ENCODE results near the gene ATP10B. TPM values are rescaled to one million over a fixed set of nuclear protein-coding genes. Genes with fewer than 3 reads are reported as not detected.
A peak's percentile ranks its signal among the peaks of the same experiment; 100 is the strongest.

The ATP10B gene
- total and polyA plus RNA-seq, 12 donors = 0.03 to 0.35 (median 0.13) TPM; not detected in 4

- Histone ChIP-seq H3K9me3 (replicated peaks in 1 of 3) (no peaks in the 10 kb centered on the region), H3K27me3 (no peaks in the 10 kb centered on the region), H3K27ac (no peak overlapping the region), H3K36me3 (replicated peaks in 1 of 2) (no peaks in the 10 kb centered on the region), H3K4me3 (no peak overlapping the region), H3K4me1 (replicated peaks in 1 of 2) (no peaks in the 10 kb centered on the region)
- intact Hi-C loops (cut with DNase I) = no loop called here
- WGBS, 4 donors = 72 to 92% (median 79%) methylated on average over 1 of the region's 1 CpG
- DNase-seq = no peak
- TF ChIP-seq, protein P1, sequence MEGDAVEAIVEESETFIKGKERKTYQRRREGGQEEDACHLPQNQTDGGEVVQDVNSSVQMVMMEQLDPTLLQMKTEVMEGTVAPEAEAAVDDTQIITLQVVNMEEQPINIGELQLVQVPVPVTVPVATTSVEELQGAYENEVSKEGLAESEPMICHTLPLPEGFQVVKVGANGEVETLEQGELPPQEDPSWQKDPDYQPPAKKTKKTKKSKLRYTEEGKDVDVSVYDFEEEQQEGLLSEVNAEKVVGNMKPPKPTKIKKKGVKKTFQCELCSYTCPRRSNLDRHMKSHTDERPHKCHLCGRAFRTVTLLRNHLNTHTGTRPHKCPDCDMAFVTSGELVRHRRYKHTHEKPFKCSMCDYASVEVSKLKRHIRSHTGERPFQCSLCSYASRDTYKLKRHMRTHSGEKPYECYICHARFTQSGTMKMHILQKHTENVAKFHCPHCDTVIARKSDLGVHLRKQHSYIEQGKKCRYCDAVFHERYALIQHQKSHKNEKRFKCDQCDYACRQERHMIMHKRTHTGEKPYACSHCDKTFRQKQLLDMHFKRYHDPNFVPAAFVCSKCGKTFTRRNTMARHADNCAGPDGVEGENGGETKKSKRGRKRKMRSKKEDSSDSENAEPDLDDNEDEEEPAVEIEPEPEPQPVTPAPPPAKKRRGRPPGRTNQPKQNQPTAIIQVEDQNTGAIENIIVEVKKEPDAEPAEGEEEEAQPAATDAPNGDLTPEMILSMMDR (IDR thresholded peaks at IDR 0.05) = no peak
- no peak for TF ChIP-seq POLR2A (IDR thresholded peaks at IDR 0.05)
Measured at GRCh38 chr5:160657068-160657507, 194.9 kb downstream of the ATP10B start.

DNA sequence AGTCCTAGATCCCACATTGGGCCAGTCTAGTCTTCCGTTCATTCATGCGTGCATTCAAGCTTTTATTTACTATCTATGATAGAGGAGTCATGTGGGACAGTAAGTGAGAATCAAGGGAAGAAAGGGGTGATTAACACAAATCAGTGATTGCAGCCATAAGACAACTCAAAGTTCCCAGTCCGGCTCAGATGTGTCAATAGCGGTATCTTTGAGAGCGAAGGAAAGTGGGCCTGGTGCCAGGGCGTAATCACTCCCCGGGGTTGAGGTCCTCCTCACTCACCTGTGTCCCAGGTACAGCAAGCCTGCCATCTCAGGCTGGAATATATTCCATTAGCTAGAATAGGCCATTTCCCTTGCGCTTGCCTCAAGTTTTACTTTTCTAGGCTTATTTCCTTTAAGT, 196.3 kb downstream of the ATP10B start:
- Histone ChIP-seq H3K27me3 (no peaks in the 10 kb centered on the region), H3K27ac (no peak overlapping the region), H3K4me3 (no peak overlapping the region), H3K36me3 (replicated peaks in 1 of 2) (no peaks in the 10 kb centered on the region), H3K9me3 (replicated peaks in 1 of 3) (no peaks in the 10 kb centered on the region), H3K4me1 (replicated peaks in 1 of 2) (no peaks in the 10 kb centered on the region)
- 84 to 91% (median 88%) methylated on average over 8 of the region's 8 CpGs for WGBS, 4 donors
- intact Hi-C loops (cut with DNase I) = no loop called here
- TF ChIP-seq POLR2A (IDR thresholded peaks at IDR 0.05) = no peak
- TF ChIP-seq, protein P1 (IDR thresholded peaks at IDR 0.05) = no peak
- no peak for DNase-seq

DNA sequence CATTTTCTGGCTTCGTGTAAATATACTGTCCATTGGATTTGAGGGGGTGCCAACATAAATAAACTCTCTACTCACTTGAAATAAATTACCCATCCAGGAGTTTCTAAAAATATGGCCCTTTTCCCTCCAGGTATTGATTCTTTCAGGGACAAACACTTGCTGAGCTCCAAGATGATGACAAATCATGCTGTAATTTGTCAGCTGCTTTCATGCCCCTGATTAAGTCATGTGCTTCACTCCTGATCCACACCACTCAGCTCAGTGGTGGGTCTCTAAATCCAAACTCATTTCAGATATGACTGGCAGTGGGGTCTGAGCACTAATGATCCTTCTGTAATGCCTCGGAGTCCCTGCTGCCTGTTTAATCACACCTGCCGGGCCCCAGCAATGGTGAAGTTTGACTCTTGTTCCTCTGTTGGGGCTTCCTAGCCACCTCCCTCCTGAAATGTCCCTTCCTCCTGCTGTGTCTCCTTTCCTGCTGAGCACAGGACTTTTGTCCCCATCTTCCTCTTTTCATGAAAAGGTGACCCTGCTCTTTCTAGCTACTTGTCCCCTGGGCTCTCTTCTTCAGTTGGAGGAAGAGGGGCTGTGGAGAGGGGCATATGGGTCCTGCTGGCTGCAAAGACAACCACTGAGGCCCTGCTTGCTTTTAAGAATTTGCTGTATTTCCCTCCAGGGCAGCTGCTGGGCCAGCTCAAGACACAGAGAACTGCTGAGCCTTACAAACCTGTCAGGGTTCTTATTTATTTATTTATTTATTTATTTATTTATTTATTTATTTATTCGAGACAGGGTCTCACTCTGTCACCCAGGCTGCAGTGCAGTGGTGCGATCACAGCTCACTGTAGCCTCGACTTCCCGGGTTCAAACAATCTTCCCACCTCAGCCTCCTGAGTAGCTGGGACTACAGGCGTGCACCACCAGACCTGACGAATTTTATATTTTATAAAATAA, 200.0 kb downstream of the ATP10B start:
- Histone ChIP-seq H3K4me3 (no peak overlapping the region), H3K4me1 (replicated peaks in 1 of 2) (no peaks in the 10 kb centered on the region), H3K9me3 (replicated peaks in 1 of 3) (no peaks in the 10 kb centered on the region), H3K27me3 (no peaks in the 10 kb centered on the region), H3K36me3 (replicated peaks in 1 of 2) (no peaks in the 10 kb centered on the region), H3K27ac (no peak overlapping the region)
- DNase-seq = no peak
- TF ChIP-seq POLR2A (IDR thresholded peaks at IDR 0.05) = no peak
- TF ChIP-seq, protein P1 (IDR thresholded peaks at IDR 0.05) = no peak
- intact Hi-C loops (cut with DNase I) = no loop called here
- WGBS, 4 donors = 83 to 87% (median 86%) methylated on average over 9 of the region's 9 CpGs

GRCh38 chr5:160649304-160649703, 202.7 kb downstream of the ATP10B start:
- Histone ChIP-seq H3K4me1 (replicated peaks in 1 of 2) (no peaks in the 10 kb centered on the region), H3K27me3 (no peaks in the 10 kb centered on the region), H3K27ac (no peak overlapping the region), H3K4me3 (no peak overlapping the region), H3K9me3 (replicated peaks in 1 of 3) (no peaks in the 10 kb centered on the region), H3K36me3 (replicated peaks in 1 of 2) (no peaks in the 10 kb centered on the region)
- intact Hi-C loops (cut with DNase I) = no loop called here
- no peak for DNase-seq
- TF ChIP-seq, protein P1 (IDR thresholded peaks at IDR 0.05) = peak in 2 of 6 experiments; percentile 6 to 17
- TF ChIP-seq POLR2A (IDR thresholded peaks at IDR 0.05) = no peak

All from adrenal gland (tissue), 12 donors.